GM19452 (cell line): ENCODE data around the gene CADPS.

Source experiments
- ATAC-seq: cut with Tn5 transposase; IDR thresholded peaks from one replicate; pipeline ENCODE4 v1.9.1; 2021; ENCODE audit not compliant: unreplicated experiment

CADPS gene

DNA sequence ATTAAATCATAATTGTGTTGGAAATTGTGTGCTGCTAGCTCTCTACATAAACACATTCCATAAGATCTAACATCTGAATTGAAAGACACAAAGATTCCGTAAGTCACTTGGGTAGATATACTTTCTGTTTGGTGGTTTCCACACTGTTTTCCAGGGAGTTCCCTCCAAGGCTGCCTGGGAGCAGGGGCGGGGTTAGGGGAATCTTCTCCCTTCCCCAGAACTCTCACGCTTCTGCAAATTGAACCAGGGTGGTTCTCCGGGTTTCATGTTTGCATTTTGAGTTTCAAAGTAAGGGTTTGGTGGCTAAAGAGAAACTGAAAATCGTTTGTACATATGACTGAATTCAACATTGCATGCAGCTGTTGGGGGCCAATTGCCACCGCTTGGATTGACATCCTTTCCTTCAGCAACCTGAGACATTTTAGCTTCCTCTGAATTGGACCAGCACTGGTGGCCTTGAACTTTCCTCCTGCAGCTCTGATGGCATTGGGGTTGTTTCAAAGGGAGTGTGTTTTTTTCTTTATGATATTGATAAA, 309.1 kb downstream of the CADPS start:
- no peak for ATAC-seq

DNA sequence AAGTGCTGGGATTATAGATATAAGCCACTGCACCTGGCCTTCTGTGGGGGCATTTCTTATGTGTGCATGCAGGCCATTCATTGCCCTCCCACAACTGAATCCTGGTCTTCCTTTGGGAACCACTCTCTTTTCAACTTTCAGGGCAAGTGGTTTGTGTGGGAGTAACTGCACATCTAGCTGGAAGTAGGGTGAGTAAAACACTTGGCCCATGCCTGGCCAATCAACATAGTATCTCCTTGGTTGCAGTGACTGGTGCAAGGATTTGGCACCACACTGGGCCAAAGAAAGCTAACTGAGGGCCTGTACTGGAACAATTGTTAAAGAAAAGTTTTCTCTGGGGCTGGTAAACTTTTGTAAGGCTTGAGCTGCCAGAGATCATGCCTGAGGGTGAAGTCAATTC, 312.6 kb downstream of the CADPS start:
- no peak for ATAC-seq

DNA sequence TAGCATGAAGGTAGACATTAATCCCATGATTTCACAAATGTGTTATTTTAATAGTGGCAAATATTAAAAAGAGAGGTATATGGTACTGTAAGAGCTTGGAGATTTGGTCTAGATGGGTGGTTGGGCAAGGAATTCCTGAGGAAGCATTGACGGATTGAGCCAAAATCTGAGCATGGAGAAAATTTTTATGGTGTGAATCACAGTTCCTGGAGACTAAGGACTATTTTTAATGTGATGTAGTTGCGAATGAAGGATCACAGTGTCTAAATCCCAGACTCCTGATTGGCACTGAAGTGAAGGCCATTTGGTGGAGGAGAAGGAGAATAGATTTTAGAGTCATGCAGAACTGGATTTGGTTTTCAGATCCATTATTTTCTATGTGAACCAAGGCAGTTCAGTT, 313.2 kb downstream of the CADPS start:
- no peak for ATAC-seq

DNA sequence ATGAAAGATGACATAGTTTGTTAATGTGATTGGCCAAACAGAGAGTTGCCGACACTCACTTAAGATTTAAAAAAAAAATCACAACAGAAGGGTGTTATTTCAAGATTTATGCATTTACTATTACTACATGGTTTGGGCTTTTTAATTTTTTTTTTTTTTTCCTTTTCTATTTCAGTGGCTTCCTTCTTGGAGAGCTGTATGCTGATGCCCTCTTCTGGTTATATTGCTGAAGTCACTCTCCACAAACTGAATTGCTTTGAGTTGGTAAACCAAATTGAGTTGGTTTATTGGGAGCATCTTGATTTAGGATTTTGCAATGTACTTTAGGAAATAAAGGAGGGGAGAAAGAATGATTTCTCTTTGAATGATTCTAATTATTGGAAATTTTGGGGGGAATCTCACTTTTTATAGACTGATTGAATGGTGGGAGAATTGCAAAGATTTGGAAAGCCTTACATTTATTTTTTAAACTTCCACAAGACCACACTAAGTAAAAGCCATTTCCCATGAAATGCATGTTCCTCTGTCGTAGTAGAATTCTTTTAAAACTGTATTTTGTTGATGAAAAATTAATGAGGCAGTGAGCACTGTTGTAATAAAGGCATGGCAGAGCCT, 315.3 kb downstream of the CADPS start:
- ATAC-seq: no peak

DNA sequence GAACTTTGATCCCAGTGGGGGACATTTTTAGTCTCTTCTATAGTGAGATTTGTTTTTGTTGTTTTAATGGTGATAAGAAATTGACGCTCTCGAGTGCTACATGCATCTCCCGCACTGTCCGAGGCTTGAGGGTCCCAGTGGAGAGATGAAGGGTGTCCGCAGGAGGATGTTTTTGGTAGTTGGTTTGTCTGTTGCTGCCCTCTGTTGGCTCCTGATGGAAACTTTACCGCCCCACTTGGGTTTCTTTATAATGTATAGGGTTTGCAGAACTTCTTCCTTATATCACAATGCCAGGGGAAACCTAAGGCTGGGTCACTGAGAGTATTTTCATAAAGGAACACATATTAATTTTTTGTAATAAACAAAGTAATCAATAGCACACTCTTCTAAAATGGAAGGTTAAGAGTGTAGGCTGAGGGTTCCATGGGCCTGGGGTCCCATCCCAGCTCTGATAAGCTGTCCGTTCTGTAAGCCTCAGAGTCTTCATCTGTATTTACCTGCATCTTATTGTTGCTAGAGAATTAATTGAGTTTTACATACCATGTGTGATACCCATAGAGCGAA, 316.6 kb downstream of the CADPS start:
- no peak for ATAC-seq

DNA sequence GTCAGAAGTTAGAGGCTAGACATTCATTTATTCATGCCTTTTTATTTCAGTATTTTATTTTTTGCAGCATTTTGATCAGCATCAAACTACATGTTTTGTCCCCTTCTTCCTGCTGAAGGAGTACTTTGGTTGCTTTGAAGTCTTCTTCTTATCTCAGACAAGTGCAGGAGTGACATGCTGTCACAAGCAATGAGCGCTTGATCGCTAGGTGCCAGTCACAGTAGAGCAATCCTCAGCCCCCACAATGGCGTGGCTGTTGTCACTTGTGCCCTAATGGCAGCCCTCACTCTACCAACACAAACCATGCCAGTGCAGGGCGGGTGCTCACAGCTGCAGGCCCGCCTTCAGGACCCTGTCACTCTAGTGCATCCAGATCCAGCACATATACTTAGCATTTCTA, 317.2 kb downstream of the CADPS start:
- no peak for ATAC-seq

DNA sequence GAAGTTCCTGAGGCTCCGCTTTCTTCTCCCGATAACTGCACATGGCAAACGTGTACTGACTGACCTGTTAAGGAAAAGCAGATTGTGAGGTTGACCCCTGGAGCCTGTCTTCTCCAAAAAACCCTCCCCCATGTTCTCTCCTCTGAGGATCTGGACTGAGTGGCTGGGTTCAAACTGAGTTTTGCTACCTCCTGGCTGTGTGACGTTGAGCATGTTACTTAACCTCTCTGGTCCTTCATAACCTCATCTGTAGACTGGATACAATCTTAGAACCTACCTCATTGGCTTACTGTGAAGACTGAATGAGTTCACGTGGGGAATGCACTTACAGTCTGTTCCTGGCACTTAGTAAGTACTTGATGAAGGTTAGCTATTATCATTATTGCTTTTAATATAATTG, 317.8 kb downstream of the CADPS start:
- no peak for ATAC-seq

DNA sequence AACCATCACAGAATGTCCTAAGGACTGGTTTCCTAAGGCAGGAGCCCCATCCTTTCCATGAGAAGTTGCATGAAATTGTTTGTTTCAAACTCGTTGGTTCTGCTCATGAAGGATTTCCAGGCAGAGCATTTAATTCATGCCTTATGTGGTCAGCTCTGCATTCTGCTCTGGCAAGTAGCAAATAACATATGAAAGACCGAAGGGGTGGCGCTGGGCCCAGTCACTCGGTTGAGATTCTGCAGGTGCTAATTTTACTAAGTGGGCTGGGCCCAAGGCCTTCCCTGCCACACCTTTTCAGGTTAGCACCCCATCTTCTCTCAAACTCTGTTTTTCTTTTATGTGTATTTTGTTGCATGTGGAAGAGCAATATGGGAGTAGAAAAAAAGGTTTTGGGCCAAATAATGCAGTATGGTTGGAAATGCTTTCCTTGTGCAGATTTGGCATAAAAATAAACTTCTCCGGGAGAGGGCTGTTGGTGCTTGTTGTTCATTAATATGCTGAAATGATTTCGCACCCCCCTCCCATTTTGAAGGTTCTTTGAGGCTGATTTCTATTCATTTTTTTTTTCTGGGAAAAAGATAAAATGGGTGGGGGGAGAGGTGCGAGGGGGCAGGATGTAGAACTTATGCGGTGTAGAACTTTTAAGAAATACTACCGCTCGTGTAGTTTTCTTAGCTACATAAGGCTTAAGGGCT, 318.9 kb downstream of the CADPS start:
- no peak for ATAC-seq

DNA sequence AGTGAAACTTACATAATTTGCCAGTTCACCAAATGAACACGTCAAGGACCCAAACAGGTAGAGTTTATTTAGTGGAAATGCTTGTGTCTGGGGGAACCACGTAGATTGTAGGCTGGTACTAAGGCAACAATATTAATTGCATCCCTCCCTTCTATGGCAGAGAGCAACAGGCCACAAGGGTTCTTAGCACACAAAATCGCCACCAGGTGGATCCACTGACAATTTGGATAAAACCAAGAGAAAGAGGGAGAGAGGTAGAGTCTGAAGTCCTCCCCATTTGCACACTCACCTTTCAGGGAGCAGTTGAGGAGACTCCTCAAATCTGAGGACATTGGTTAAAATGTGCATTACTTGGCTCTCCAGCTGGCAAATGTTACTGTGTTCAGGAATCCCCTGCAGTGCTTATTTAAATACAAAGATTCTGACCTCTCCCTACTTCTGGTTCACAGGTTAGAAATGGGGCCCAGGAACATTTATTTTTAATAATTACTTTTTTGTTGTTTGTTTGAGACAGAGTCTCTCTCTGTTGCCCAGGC, 320.9 kb downstream of the CADPS start:
- ATAC-seq: no peak

DNA sequence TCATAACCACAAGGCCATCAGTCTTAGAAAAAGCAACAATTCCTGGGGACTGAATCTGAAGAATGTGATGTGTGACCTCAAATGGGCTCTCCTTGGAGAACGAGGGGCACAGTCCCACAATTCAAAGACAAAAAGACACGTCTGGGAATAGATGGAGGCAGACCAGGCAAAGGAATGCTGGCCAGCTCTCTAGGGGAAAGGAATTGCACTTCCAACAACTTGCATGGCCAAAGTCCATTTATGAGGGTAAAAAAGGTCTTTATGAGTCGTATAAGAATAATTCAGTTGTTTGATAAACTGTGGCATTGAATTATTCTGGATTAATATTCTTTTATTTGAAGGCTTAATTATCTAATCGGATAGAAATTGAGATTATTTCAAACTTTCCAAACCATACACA, 321.4 kb downstream of the CADPS start:
- ATAC-seq: no peak

DNA sequence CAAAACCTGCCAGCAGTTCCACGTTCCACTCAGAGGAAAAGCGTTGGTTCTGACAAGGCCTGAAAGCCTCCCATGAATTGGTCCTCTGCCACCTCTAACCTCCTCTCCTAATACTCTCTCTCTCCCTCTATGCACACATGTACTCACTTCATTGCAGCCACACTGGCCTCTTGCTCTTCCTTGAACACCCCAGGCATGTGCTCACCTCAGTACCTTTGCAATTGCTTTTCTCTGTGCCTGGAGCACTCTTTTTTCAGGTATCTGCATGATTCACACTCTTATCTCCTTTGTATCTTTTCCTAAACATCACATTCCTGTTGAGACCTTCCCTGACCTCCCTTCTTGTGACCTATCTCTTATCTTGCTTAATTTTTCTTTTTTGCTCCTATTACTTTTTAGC, 323.7 kb downstream of the CADPS start:
- no peak for ATAC-seq

DNA sequence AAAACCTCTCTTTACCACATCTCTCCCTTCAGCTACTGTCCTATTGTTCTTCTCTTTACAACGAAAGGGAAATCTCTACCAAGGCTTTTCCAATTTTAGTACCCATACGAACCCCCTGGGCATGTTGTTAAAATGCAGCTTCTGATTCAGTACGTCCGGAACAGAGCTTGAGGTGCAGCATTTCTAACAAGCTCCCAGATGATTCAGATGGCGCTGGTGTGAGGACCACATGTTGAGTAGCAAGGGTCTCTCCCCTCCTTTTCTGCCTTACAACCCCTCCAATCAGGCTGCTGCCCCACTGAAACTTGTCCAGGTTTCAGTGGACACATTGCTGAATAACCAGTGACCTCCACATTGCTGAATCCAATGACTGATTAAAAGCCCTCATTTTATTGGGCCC, 324.8 kb downstream of the CADPS start:
- ATAC-seq: no peak

DNA sequence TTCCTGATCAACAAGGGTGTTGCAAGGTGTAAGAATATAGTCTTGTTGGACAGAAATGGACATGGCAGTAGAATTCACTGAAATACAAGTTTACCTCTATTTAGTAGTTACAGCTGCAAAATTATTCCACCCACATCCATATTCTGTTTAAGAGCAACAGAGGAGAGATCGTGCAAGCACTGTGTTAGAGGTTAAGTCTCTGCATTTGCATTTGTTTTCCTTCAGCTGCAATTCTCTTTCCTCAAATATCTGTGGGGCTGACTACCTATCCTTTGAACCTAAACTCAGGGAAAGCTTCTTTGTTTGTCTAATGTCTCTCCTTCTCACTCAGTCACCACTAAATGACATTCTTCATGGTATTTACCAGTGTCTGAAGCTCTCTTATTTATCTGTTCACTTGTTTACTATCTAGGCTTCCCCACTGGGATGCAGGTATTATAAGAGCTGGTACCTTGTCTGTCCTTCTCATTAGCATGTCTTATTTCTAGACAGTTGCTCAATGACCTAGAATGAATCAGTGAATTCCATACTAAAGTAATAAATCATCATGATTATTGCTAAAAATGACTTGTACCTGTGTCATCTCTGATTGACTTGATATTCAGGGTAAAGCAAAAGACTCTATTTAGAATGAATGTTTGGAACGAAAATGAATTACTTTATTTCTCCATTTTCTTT, 326.5 kb downstream of the CADPS start:
- ATAC-seq: no peak

DNA sequence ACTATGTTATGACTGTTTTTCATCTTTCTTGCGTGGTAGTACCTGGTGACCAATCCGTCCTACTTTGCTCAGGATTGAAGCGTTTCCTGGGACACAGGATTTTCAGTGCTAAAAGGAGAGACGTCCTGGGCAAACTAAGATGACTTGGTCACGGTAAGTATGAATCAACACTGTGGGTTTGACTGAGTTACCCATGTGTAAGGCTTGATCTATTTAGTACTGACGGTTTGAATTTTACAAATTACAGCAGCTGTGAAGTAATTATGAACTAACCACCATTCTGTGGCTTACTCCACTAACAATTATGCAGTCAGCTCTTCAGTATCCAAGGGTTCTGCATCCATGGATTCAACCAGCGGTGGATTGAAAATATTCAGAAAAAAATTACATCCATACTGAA, 328.9 kb downstream of the CADPS start:
- no peak for ATAC-seq

DNA sequence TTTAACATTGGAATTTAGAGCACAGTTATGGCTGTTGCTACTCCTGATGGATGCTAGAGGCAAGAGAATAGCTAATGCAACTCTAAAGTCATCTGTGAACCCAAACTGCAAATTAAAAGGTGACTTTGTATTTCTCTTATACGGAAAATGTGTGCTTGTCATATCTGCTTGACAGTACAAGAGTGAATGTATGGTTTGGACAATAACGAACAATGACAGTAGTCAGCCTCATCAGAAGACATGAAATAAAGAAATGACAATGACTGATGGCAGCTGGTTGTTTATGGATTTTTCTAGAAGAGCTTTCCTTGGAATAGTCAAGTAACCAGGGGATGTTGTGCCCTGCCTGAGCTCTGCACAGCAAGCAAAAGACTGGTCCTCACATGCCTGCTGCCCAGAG, 333.0 kb downstream of the CADPS start:
- ATAC-seq: no peak

DNA sequence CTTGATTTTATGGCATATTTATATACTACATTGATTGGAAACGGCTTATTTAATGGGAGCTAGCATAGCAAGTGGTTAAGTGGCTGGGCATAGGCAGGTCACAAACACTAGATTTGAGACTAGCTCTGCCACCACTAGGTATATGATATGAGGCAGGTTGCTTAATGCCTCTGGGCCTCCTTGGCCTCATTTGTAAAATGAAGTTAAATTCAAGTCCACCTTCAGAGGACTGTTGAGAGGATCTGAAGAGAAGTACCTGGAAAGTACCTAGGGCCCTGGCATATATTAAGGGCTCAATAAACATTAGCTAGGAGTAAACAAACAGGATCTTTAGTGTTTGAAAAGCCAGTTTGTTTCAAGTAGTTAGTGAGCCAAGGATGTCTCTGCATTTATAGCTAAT, 335.5 kb downstream of the CADPS start:
- ATAC-seq: no peak

DNA sequence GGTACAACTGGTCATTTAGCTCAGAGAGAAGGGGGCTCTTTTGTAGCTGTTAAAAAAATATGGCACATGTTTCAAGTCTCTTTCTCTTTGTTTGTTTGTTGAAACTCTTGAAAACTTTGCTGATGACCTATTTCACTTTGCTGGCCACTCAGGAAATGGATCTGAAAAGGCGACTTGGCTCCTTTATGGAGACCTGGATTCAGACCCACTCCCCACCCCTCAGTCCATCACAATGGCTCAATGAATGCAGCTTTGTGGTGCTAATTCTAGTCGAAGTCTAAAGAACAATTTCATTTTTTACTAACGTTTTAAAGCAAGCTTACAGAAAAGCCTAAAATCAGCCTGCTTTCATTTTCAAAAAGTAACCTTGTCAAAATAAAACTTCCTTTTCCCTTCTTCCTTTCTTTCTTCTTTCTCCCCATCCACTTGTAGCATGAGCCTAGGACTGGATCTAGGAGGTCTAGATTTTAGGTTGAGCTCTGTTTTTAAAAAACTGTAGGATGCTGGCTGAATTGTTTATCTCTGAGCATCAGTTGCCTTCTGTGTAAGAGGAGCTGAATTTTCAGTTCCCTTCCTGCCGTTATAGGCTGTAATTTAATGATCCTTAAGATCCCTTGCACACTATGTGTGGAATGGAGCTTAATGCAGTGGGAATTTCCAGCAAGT, 336.4 kb downstream of the CADPS start:
- ATAC-seq: no peak

DNA sequence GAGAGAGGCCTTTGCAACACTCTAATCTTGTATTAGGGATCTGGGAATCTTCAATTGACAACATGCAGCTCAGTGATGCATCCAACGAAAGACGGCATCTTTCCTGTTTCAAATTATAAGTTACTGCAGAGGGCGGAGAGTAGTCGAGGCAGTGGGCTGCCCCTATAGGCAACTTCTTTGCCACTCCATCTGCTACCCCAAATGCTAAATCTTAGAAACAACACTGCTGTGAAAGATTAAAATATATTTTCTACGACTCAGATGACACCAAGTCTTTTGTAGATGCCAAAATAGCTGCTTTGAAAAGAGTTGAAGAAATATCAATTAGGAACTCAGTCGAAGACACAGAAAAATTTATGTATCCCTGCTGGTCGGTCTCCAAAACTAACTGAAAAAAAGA, 340.9 kb downstream of the CADPS start:
- ATAC-seq: no peak

DNA sequence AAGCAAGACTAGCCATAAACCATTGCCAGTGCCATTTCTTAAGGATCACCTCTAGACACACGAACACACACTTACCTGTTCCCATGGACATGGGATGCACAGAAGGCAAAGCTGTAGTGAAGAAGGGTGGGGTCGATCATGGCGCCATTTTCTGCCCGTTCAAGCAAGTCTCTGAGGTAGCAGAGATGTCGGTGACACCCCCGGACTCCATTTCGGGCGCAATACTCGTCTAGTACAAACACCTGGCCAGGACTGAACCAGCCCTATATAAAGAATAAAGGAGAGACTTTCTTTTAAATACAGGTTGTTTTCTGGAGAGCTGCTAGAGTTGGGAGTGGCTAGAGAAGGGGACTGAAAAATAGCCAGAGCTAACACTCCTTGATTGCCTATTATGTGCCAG, 342.4 kb downstream of the CADPS start:
- no peak for ATAC-seq

DNA sequence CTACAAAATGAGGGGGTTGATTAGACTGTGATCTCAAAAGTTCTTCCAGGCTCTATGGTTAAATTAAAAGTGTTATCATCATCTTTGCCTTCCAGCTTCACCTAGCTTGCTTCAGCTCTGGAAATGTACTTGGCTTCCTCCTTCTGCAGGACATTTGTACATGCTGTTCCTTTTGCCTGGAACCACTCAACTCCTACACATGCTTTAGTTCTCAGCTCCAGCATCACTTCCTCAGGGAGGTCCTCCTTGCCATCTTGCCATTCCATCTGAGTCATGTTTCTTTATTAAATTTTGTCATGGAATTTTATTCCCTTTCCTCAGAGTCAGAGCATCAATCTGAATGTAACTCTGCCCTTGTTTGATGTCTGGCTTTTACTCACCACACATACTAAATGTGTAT, 343.2 kb downstream of the CADPS start:
- no peak for ATAC-seq

DNA sequence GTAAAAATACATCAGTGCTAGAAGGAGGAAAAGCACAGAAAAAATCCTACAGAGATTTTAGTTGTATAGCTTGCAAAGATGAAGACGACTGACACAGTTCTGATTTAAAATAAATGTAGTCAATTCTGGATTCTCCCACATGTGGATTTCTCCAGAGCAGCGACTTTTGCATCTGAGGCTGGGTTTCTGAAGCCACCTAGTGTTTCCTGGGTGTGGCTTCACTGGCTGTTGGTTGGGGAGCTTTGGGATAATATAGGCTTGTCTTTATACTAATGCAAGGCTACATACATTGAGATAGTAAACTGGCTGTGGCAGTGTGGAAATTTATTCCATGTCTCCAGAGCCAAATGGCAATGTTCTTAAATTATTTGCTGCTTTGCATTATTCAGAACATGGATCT, 343.7 kb downstream of the CADPS start:
- no peak for ATAC-seq
